ENCODE measurements around the gene FAM83F.

- TF ChIP-seq EZH2 (IDR thresholded peaks at IDR 0.05): no peak
- TF ChIP-seq POLR2AphosphoS5 (IDR thresholded peaks at IDR 0.05; ENCODE audit: borderline replicate concordance, low read depth, low read length): no peak
These were observed 62.9 kb downstream of the FAM83F start for GRCh38 chr22:40057652-40058051.

Measured in SK-N-MC (cell line).